IPS-18a (cell line): Measurements from ENCODE around the gene NKAIN1.
"Not testable (repeated sequence)": the region's sequence is repeated elsewhere in the genome, so short reads cannot be mapped to it uniquely, and the experiment has no call there.

Experiments used
- H3K27ac ChIP-seq: one replicate; pipeline ENCODE4 v1.5.1; 2013; ENCODE audit warnings: low read length
- H3K27me3 ChIP-seq: one replicate; pipeline ENCODE4 v1.6.1; 2013; ENCODE audit warnings: mild to moderate bottlenecking, low read length; ENCODE audit not compliant: control insufficient read depth, insufficient read depth
- H3K36me3 ChIP-seq: one replicate; pipeline ENCODE4 v1.6.1; 2013; ENCODE audit warnings: low read depth, low read length; ENCODE audit not compliant: control insufficient read depth
- H3K4me1 ChIP-seq: one replicate; pipeline ENCODE4 v1.6.1; 2013; ENCODE audit warnings: low read depth, low read length; ENCODE audit not compliant: control insufficient read depth
- H3K4me3 ChIP-seq: one replicate; pipeline ENCODE4 v1.5.1; 2013; ENCODE audit warnings: low read length
- H3K9ac ChIP-seq: one replicate; pipeline ENCODE4 v1.6.1; 2013; ENCODE audit warnings: mild to moderate bottlenecking, low read length, moderate library complexity
- H3K9me3 ChIP-seq: one replicate; pipeline ENCODE4 v1.6.1; 2013; ENCODE audit warnings: low read depth, low read length; ENCODE audit not compliant: control insufficient read depth

NKAIN1 gene

DNA sequence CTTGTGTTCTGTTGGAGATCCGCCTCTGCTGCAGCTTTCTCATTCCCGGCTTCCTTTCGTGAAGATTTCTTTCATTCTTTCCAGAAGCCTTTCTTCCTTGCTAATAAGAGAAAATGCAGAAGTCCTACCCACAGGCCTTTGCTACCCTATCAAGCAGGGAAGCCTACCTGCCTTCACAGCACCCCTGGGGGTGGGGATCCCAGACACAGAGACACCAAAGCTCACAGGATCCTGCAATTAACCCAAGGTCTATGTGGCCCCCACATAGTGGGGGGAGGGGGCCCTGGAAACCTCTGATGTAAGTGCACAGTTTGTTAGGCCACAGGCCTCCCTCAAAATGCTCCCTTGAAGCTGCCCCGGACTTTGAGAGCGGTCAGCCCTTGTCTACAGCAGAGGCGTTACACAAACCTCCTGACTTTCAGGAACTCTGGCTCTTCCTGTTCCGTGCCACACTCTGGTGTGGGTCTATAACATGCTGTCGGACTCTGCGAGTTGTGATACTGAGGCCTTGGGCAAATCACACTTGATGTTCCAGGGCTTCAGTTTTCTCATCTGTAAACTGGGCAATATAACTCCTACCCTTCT lies 31.2 kb downstream of the NKAIN1 start:
- H3K27ac ChIP-seq = no peak overlapping the region
- no peaks in the 10 kb centered on the region for H3K4me1 ChIP-seq
- H3K9me3 ChIP-seq = no peaks in the 10 kb centered on the region
- no peak overlapping the region for H3K4me3 ChIP-seq
- H3K27me3 ChIP-seq = no peaks in the 10 kb centered on the region
- H3K36me3 ChIP-seq = no peaks in the 10 kb centered on the region
- no peak overlapping the region for H3K9ac ChIP-seq

DNA sequence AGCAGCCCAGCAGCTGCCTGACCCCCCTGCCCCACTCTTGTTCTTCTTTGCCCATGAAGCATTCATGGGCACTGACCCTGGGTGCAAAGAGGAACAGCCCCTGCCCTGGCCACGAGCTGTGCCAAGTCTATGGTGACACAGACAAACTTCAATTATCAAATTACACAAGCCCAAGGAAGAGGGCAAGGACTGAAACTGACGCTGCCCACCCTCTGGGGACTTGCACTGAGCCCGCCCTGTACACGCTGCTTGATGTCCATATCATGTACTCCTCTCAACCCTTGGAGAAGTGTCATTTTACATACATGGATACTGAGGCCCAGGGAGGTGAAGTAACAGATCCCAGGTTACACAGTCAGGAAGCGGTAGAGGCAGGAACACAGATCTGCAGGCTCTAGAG lies 32.1 kb downstream of the NKAIN1 start:
- no peaks in the 10 kb centered on the region for H3K4me1 ChIP-seq
- no peak overlapping the region for H3K27ac ChIP-seq
- H3K36me3 ChIP-seq = no peaks in the 10 kb centered on the region
- no peaks in the 10 kb centered on the region for H3K9me3 ChIP-seq
- no peak overlapping the region for H3K4me3 ChIP-seq
- H3K27me3 ChIP-seq = no peaks in the 10 kb centered on the region
- no peak overlapping the region for H3K9ac ChIP-seq

DNA sequence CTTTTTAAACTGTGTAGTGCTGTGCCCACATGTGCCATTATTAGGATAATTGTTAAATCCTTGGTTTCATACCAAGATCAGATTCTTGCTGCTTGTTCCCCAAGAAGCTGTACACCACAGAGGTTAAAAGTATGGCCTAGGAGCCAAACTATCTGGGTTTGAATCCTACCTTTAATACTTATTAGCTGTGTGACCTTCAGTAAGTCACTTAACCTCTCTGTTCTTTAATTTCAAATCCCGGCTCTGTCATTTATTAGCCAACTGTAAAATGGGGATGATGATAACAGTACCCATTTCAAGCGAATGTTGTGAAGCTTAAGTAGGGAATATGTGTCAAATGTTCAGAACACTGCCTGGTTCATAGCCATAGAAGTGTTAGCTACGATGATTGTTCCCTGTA lies 32.6 kb downstream of the NKAIN1 start:
- H3K4me3 ChIP-seq = no peak overlapping the region
- H3K27me3 ChIP-seq = no peaks in the 10 kb centered on the region
- H3K4me1 ChIP-seq = no peaks in the 10 kb centered on the region
- H3K36me3 ChIP-seq = no peaks in the 10 kb centered on the region
- H3K9ac ChIP-seq = no peak overlapping the region
- no peaks in the 10 kb centered on the region for H3K9me3 ChIP-seq
- H3K27ac ChIP-seq = no peak overlapping the region

DNA sequence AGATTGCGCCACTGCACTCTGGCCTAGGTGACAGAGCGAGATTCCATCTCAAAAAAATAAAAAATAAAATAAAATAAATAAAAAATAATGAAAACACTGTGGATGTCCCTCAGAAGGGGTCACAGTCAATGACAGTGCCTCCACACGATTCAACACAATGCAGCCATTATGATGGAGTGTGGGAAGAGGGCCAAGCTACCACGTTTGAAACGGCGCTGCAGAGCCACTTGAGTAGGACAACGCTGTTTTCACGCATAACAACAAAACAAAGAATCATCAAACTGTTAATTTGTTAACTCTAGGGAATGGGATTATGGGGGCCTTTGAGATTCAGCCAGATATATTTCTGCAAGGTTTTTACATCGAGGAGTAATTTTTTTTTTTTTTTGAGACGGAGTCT lies 36.5 kb downstream of the NKAIN1 start:
- Histone ChIP-seq H3K4me1 (peaks cover 10% of the 10 kb centered on the region), H3K9me3 (no peaks in the 10 kb centered on the region), H3K27me3 (no peaks in the 10 kb centered on the region), H3K36me3 (no peaks in the 10 kb centered on the region), H3K9ac (no peak overlapping the region), H3K4me3 (no peak overlapping the region), H3K27ac (no peak overlapping the region)

DNA sequence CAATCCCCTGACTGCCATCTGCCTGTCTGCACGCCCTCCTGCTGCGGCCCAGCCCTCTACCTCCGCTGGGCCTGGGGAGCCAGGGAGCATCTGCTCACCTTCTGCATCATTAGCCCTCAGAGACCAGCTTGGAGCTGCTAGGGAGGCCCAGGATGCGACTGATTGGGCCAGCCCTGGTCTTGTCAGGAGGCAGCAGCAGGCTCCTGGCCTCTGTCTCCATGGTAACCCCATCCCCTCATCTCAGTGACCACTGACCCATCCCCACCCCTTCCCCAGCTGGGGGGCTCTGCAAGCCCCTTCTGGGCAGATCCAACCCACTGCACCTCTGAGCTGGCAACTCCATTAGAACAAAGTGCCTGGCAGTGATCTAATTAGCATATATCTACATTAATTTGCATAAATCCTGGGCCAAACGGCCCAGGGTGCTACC lies 37.7 kb downstream of the NKAIN1 start:
- Histone ChIP-seq H3K4me1 (peaks cover 10% of the 10 kb centered on the region), H3K9ac (no peak overlapping the region), H3K27ac (no peak overlapping the region), H3K4me3 (no peak overlapping the region), H3K27me3 (no peaks in the 10 kb centered on the region), H3K36me3 (no peaks in the 10 kb centered on the region), H3K9me3 (no peaks in the 10 kb centered on the region)

DNA sequence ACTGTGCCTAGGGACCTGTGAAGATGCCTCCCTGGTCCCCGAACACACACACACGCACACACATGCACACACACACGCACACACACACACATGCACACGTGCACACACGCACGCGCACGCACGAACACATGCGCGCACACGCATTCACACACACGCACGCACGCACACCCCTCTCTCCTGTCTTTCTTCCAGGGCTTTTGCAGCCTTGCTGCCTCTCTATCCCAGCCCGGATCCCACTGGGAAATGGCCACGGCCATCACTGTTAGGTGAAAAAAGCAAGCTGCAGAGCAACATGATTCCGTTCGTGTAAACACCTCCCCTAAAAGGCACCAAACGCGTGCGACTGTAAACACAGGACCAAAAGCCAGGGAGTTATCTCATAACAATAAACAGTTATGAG lies 39.7 kb downstream of the NKAIN1 start:
- H3K4me1 ChIP-seq = peaks cover 10% of the 10 kb centered on the region
- H3K9me3 ChIP-seq = no peaks in the 10 kb centered on the region
- no peak overlapping the region for H3K4me3 ChIP-seq
- H3K9ac ChIP-seq = no peak overlapping the region
- H3K27ac ChIP-seq = no peak overlapping the region
- H3K36me3 ChIP-seq = no peaks in the 10 kb centered on the region
- H3K27me3 ChIP-seq = no peaks in the 10 kb centered on the region

DNA sequence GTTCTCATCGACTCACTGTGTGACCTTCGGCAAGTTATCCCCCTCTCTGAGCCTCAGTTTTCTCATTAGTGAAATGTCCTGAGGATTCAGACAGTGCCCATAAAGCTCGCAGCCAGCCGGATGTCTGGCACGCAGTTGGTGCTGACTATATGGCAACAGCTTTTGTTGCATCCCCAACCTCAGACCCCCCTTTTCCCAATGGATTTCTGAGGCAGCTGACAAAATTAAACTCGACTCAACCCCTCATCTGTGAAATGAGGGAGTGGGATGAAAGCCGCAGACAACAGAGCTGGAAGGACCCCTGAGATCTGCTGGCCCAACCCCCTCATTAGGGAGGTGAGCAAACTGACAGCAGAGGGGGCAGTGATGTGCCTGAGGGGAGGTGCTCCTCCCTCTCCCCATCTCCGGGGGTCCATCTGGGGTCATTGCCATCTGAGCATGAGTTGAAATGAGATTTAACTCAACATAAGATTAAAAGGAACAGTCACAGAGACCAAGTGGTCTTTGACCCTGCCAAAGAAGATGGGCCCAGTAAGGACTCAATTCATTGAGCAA lies 40.4 kb downstream of the NKAIN1 start:
- Histone ChIP-seq H3K36me3 (no peaks in the 10 kb centered on the region), H3K4me3 (no peak overlapping the region), H3K27me3 (no peaks in the 10 kb centered on the region), H3K9me3 (no peaks in the 10 kb centered on the region), H3K9ac (no peak overlapping the region), H3K27ac (no peak overlapping the region), H3K4me1 (peaks cover 10% of the 10 kb centered on the region)

DNA sequence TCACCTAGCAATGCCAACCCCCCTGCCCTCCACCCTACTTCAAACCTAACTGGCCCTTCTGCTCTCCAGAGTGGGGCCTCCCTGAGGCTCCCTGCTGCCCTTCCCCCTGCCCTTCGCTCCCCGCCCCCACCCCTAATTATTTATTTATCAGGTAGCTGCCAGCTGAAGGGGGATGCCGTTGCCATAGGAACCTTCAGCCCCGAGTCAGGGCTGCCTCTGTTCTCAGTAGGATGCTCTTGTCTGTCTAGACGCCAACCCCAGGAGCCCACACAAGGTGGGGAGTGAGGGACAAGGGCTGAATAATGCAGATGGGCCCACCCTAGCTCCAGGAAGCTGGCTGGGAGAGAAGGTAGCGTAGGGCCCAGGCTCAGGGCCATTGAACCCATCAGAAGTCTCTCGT lies 41.1 kb downstream of the NKAIN1 start:
- no peak overlapping the region for H3K9ac ChIP-seq
- no peak overlapping the region for H3K27ac ChIP-seq
- H3K4me3 ChIP-seq = no peak overlapping the region
- H3K27me3 ChIP-seq = no peaks in the 10 kb centered on the region
- no peaks in the 10 kb centered on the region for H3K36me3 ChIP-seq
- H3K9me3 ChIP-seq = no peaks in the 10 kb centered on the region
- H3K4me1 ChIP-seq = peaks cover 10% of the 10 kb centered on the region

DNA sequence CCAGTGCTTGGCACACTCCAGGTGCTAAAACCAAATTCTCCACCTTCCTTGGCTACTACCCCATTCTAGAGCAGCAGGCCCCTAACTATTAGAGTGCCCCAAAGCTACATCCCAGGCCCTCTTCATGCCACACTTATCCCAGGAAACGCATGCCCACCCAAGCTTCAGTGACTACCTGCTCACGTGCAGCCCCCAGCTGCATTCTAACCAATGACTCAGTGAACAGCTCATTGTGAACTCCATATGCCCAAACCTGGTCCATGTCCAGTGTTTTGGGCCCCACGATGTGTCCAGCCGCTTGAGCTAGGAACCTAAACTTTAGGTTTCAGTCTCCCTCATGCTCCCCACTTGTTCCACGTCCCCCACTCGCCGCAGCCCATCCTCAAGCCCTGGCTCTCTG lies 41.5 kb downstream of the NKAIN1 start:
- H3K9ac ChIP-seq = no peak overlapping the region
- no peak overlapping the region for H3K27ac ChIP-seq
- H3K9me3 ChIP-seq = no peaks in the 10 kb centered on the region
- no peak overlapping the region for H3K4me3 ChIP-seq
- no peaks in the 10 kb centered on the region for H3K36me3 ChIP-seq
- H3K4me1 ChIP-seq = peaks cover 10% of the 10 kb centered on the region
- no peaks in the 10 kb centered on the region for H3K27me3 ChIP-seq

DNA sequence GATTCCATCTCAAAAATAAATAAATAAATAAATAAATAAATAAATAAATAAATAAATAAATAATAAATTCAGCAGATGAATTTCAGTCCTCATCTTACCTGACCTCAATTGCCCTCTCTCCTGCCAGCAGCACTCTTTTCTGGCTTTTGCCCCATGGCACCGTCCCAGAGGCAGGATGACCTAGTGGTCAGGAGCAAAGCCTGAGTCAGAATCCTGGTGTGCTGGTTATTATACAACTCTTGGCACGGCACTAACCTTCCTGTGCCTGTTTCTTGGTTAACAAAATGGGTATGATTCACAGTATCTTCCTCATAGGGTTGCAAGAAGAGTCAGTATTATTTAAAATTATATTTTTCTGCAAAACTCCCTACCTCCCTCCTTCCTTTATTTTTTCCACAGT lies 43.0 kb downstream of the NKAIN1 start:
- H3K9ac ChIP-seq = no peak overlapping the region
- no peak overlapping the region for H3K4me3 ChIP-seq
- H3K36me3 ChIP-seq = no peaks in the 10 kb centered on the region
- no peaks in the 10 kb centered on the region for H3K27me3 ChIP-seq
- peaks cover 10% of the 10 kb centered on the region for H3K4me1 ChIP-seq
- H3K27ac ChIP-seq = no peak overlapping the region
- H3K9me3 ChIP-seq = no peaks in the 10 kb centered on the region

DNA sequence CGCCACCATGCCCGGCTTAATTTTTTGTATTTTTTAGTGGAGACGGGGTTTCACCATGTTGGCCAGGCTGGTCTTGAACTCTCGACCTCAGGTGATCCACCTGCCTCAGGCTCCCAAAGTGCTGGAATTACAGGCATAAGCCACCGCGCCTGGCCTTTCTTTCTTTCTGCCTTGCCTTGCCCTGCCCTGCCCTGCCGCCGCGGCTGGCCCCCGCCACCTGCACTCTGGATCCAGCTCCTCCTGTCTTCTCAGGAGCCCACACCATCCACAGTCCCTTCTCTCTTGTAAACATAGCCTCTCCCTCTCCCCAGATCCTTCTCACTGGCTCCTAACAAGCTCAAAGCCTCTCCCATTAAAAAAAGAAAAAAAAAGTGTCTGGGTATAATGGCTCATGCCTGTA lies 44.4 kb downstream of the NKAIN1 start:
- not testable (repeated sequence) for H3K27ac ChIP-seq, H3K9me3 ChIP-seq, H3K9ac ChIP-seq, H3K36me3 ChIP-seq, H3K27me3 ChIP-seq, H3K4me3 ChIP-seq
- H3K4me1 ChIP-seq = peaks cover 10% of the 10 kb centered on the region

DNA sequence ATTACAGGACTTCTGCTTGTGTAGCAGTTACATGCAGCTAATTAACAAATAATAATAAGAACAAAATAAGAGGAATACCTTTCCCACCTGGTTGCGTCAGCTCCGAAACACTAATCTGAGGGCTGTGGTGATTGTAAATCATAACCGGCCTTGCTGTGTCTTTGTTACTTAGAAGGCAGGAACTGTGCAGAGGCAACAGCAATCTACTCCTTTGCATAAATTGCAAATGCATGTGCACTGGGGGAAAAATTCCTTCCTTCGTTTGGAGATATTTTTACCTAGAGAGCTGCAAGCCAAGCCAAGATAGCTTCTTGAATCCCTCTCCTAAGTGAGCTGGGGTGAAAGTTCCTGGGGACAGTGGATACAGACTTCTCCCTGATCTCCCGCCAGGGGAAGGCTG lies 46.0 kb downstream of the NKAIN1 start:
- H3K4me3 ChIP-seq = no peak overlapping the region
- H3K27ac ChIP-seq = no peak overlapping the region
- H3K36me3 ChIP-seq = no peaks in the 10 kb centered on the region
- H3K4me1 ChIP-seq = peaks cover 1% of the 10 kb centered on the region
- no peaks in the 10 kb centered on the region for H3K9me3 ChIP-seq
- H3K27me3 ChIP-seq = no peaks in the 10 kb centered on the region
- H3K9ac ChIP-seq = no peak overlapping the region
